MM.1S (cell line): Measurements from ENCODE around the gene SLC2A13.

ENCODE experiments used
- EZH2 ChIP-seq: fragments of 300-600 bp; sonication (generic); optimal IDR thresholded peaks from 2 replicates; pipeline ENCODE3; 2017; ENCODE audit warnings: low read depth, mild to moderate bottlenecking, antibody characterized with exemption, low read length, mixed read lengths
- TF ChIP-seq, protein P1 (sequence below): fragments of 300-600 bp; sonication (generic); IDR thresholded peaks from 2 replicates; pipeline ENCODE4 v1.5.1; 2016; ENCODE audit warnings: antibody characterized with exemption, low read length, mixed read lengths

DNA sequence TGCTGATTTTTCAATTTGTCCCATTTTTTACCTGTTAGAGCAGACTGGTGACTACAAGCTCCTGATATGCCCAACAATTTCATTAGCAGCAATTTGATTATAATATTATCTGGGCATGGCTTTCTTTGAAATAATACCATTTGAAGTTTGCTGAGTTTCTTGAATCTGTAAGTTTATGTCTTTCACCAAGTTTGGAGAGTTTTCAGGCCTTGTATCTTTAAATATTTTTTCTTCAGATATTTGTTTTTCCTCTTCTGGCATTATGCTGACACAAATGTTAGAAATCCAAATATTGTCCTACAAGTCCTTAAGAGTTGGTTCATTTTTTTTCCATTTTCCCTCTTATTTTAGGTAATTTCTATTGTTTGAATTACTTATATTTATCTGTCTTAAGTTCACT is 30.4 kb downstream of the SLC2A13 start:
- TF ChIP-seq, protein P1, sequence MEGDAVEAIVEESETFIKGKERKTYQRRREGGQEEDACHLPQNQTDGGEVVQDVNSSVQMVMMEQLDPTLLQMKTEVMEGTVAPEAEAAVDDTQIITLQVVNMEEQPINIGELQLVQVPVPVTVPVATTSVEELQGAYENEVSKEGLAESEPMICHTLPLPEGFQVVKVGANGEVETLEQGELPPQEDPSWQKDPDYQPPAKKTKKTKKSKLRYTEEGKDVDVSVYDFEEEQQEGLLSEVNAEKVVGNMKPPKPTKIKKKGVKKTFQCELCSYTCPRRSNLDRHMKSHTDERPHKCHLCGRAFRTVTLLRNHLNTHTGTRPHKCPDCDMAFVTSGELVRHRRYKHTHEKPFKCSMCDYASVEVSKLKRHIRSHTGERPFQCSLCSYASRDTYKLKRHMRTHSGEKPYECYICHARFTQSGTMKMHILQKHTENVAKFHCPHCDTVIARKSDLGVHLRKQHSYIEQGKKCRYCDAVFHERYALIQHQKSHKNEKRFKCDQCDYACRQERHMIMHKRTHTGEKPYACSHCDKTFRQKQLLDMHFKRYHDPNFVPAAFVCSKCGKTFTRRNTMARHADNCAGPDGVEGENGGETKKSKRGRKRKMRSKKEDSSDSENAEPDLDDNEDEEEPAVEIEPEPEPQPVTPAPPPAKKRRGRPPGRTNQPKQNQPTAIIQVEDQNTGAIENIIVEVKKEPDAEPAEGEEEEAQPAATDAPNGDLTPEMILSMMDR = no peak
- TF ChIP-seq EZH2 = no peak
